NT2/D1 (cell line): ENCODE data around the gene HOXD10.
A peak's percentile ranks its signal among the peaks of the same experiment; 100 is the strongest.

ENCODE experiments used
- DNase-seq: peaks from one replicate; pipeline ENCODE4 v3.0.0-alpha.2; 2011; ENCODE audit warnings: low read depth, low spot score
- H3K27me3 ChIP-seq: 2 replicates; pipeline ENCODE4 v1.6.0; 2011; ENCODE audit warnings: mild to moderate bottlenecking; ENCODE audit not compliant: insufficient read length, insufficient read depth
- H3K36me3 ChIP-seq: 2 replicates; pipeline ENCODE4 v1.6.1; 2011; ENCODE audit warnings: mild to moderate bottlenecking, low read length, mixed read lengths; ENCODE audit not compliant: insufficient read depth, insufficient read length
- H3K4me1 ChIP-seq: 2 replicates; pipeline ENCODE4 v1.5.1; 2011; ENCODE audit not compliant: insufficient read depth, insufficient read length
- H3K4me3 ChIP-seq: 2 replicates; pipeline ENCODE4 v1.5.1; 2011; ENCODE audit warnings: low read depth; ENCODE audit not compliant: insufficient read length
- H3K9ac ChIP-seq: 2 replicates; pipeline ENCODE4 v1.6.0; 2011; ENCODE audit warnings: low read depth; ENCODE audit not compliant: insufficient read length
- H3K9me3 ChIP-seq: 2 replicates; pipeline ENCODE4 v1.5.1; 2011; ENCODE audit warnings: mild to moderate bottlenecking, low read length; ENCODE audit not compliant: insufficient read depth
- SUZ12 ChIP-seq: IDR thresholded peaks from 2 replicates; pipeline ENCODE4 v1.6.1; 2011; ENCODE audit not compliant: insufficient read length, insufficient read depth; ENCODE audit errors: extremely low read depth
- YY1 ChIP-seq: IDR thresholded peaks from 2 replicates; pipeline ENCODE4 v1.6.1; 2011; ENCODE audit not compliant: insufficient read length, insufficient read depth
- ZNF274 ChIP-seq: IDR thresholded peaks from 2 replicates; pipeline ENCODE4 v1.6.1; 2011; ENCODE audit warnings: mild to moderate bottlenecking, low read depth, low read length

Gene HOXD10

DNA sequence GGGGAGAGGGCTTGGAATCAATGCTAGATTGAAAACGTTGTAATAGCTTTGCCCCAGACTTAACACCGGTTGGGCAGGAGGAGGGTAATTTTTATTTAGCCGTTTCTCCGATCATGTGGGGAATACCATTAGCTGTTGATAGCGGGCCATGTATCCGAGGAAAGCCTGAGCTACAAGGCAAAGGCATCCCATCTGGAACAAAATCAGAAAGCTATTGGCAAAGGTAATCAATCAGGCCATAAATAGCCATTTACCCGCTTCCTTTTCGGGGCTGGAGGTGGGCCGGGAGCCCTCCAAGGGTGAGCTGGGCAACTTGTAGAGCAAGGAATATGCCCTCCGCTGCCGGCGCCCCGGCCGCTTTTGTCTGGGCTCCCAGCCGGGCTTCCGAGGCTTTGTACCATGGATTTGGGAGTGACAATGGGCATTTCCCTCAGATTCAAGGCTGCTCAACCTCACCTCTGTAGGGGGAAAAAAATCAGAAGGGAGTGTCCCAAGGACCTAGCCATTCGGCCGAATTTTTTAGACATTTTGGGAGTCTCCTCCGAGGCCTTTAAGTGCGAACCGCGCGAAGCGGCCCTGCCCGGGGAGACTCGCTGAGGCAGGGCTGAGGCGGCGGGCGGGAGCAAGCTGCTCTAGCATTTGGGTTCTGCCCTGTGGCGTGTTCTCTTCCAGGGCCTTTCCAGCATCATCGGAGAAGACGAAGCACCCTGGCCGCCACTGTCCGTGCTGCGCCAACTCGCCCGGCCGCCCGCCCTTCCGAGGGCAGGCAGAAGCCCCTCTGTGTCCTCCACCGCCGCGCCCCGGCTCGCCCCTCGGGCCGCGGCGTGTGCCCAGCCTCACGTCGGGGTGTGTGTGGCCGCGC is 4.8 kb downstream of the HOXD10 start:
- no peak overlapping the region for H3K4me3 ChIP-seq
- peaks cover 3% of the 10 kb centered on the region for H3K4me1 ChIP-seq
- no peak for DNase-seq
- H3K36me3 ChIP-seq, result peaks cover 9% of the 10 kb centered on the region
- H3K9me3 ChIP-seq, result peaks cover 10% of the 10 kb centered on the region; the same call in 1 of the 2 replicates
- peaks cover 99% of the 10 kb centered on the region for H3K27me3 ChIP-seq
- no peak overlapping the region for H3K9ac ChIP-seq
- no peak for TF ChIP-seq ZNF274
- peak; percentile 98 for TF ChIP-seq SUZ12
- no peak for TF ChIP-seq YY1

DNA sequence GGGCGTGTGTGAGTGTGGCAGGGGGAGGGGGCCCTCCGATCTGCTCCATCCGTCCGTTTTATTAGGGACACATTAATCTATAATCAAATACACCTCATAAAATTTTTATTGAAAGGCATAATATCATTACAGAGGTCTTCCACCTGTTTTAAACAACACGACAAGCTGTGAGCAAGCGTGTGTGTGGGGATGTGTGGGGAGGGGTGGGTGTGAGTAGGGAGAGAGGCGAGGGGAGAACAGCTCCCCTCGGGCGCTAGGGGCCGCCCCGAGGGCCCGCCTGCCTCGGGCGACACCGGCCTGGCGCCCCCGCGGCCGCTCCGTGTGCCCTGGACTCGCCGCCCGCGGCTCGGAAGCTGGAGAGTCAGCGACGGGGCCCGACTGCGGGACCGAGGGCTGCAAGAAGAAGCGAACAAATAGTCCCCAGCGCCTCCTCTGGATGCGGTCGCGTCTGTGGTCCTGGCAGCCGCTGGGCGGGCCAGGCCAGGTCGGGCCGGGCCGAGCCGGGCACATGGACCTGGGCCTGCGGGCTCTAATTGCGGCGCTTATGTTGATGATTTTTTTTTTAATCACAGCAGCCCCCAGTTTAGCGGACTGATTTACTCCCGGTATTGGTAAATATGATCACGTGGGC is 5.6 kb downstream of the HOXD10 start:
- Histone ChIP-seq H3K4me1 (peaks cover 3% of the 10 kb centered on the region), H3K36me3 (peaks cover 5% of the 10 kb centered on the region), H3K9ac (no peak overlapping the region), H3K27me3 (peaks cover 99% of the 10 kb centered on the region), H3K9me3 (peaks cover 4% of the 10 kb centered on the region; the same call in 1 of the 2 replicates), H3K4me3 (peak overlapping the region; percentile 55)
- DNase-seq, result no peak
- TF ChIP-seq SUZ12 (peak; percentile 32), ZNF274 (no peak), YY1 (no peak)

- Histone ChIP-seq H3K36me3 (no peaks in the 10 kb centered on the region), H3K4me1 (peaks cover 3% of the 10 kb centered on the region), H3K9ac (peak within 1 kb of the TSS; percentile 62), H3K9me3 (no peaks in the 10 kb centered on the region; the same call in 1 of the 2 replicates), H3K27me3 (peaks cover 99% of the 10 kb centered on the region), H3K4me3 (peak within 1 kb of the TSS; percentile 55)
- TF ChIP-seq SUZ12, result peak; percentile 15
- no peak for TF ChIP-seq YY1
- no peak for TF ChIP-seq ZNF274
- no peak for DNase-seq
Measured at GRCh38 chr2:176122683-176123410, 6.3 kb downstream of the HOXD10 start, which contains the start of gene HOXD9. Gene HOXD9 (plus strand): TSS chr2:176122719. CDS start chr2:176122769, 50 bp downstream.

- no peak for DNase-seq
- peak overlapping the region; percentile 55 for H3K4me3 ChIP-seq
- no peaks in the 10 kb centered on the region; the same call in 1 of the 2 replicates for H3K9me3 ChIP-seq
- H3K9ac ChIP-seq, result no peak overlapping the region
- peaks cover 99% of the 10 kb centered on the region for H3K27me3 ChIP-seq
- TF ChIP-seq YY1, result no peak
- no peak for TF ChIP-seq ZNF274
- TF ChIP-seq SUZ12, result peak; percentile 80
- H3K36me3 ChIP-seq, result no peaks in the 10 kb centered on the region
- H3K4me1 ChIP-seq, result peaks cover 3% of the 10 kb centered on the region
Measured at GRCh38 chr2:176123411-176124109, 7.0 kb downstream of the HOXD10 start.

DNA sequence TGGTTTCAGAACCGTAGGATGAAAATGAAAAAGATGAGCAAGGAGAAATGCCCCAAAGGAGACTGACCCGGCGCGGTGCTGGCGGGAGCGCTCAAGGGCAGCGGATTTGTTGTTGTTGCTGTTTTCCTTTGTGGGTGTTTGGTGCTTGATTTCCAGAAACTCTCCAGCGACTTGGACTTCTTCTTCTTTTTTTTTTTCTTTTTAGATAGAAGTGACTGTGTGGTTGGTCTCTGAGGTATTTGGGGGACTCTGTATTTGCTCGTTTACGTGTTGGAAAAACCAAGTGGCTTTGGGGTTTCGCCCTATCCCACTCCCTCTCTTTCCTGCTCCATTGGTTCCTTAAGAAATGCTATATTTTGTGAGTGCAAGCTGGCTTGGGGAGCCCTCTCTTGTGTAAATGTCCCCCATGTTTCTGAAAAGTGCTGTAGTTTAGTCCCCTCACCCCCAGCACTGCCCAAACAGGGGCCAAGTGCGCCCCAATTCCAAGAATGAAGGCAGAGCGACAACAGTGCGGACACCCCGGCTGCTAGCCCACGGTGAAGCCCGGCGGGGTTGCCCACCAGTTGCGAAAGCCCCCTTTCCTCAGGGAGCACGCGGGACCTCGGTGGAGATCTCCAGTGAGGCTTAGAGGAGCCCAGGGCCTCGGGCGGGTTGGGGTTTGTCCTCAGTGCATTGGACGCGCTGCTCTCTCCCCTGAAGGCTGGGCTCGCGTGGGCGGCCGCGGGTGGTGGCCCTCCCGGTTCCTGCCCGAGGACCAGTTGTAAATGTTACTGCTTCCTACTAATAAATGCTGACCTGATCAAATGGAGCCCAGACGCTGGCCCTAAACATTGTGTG is 7.8 kb downstream of the HOXD10 start:
- no peaks in the 10 kb centered on the region for H3K9me3 ChIP-seq
- H3K27me3 ChIP-seq, result peaks cover 100% of the 10 kb centered on the region
- H3K4me1 ChIP-seq, result peaks cover 8% of the 10 kb centered on the region
- TF ChIP-seq SUZ12 (no peak), ZNF274 (no peak), YY1 (no peak)
- H3K4me3 ChIP-seq, result no peak overlapping the region
- no peaks in the 10 kb centered on the region for H3K36me3 ChIP-seq
- DNase-seq, result no peak
- H3K9ac ChIP-seq, result no peak overlapping the region
